Activated CD8-positive, alpha-beta memory T cell treated with anti-CD3 and anti-CD28 coated beads for 48 hours (primary cell): Measurements from ENCODE around the gene MRM2.
A peak's percentile ranks its signal among the peaks of the same experiment; 100 is the strongest.

ENCODE experiments used
- DNase-seq, 3 experiments: peaks; one replicate each; pipeline ENCODE4 v3.0.0-alpha.2; 2020; ENCODE audit warnings: low read depth in 2 of 3, low spot score in 2 of 3

The MRM2 gene

GRCh38 chr7:2224934-2225333 lies 17.1 kb downstream of the MRM2 start:
- DNase-seq, result no peak

DNA sequence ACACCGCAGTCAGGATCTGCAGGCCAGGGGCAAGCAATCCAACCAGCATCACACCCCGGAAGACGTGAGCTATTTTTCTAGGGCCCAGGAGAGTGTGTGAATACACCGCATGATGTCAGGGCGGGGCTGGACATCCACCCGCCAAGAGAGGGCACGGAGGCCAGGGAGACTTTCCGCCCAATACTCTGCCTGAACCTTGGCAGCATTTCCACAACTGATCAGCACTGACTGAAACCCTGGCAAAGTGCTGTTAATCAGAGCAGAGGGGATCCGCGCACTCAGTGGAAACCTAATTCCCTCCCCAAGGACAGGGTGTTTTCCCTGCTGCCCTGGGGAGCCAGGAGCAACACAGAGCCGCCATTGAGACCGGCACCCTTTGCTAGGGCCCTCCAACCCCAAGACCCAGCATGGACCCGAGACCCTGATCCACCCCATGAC lies 17.5 kb downstream of the MRM2 start:
- no peak for DNase-seq

GRCh38 chr7:2223321-2223720 lies 18.7 kb downstream of the MRM2 start:
- no peak for DNase-seq

DNA sequence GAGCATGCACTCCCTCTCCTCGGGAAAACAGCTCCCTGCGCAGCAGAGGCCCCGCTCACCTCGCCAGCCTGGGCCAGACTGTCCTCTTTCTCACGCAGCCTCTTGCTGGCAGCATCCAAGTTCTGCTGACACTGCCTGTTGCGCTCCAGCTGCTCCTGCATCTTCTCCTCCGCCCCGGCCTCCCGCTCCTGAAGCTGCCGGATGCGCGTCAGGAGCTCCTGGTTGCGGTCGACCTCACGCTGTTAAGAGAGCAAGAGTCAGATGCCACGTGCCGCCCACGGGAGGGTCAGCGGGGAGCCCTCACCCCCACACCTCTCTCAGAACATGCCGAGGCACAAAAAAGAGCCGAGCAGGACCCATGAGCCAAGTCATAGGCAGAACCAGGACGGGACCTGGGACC lies 19.5 kb downstream of the MRM2 start:
- no peak for DNase-seq

GRCh38 chr7:2220954-2221353 lies 21.1 kb downstream of the MRM2 start:
- no peak for DNase-seq

DNA sequence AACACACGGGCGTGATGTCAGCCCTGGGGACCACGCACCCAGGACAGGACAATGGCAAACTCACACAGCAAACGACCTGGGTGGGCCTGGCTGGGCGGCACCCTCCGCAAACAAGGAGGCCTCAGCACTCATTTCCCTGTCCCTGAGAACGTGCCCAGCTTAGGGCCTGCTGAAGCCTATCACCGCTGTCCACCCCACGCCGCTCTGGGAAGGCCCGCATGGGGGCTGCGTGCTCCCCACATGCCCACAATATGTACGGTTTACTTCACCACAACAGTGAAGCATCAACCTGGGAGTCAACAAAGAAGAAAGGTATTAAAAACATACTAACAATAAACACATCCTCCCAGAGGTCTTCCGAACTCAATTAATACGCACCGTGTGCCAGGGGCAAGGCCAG lies 21.5 kb downstream of the MRM2 start:
- no peak for DNase-seq

- DNase-seq, result no peak
Measured at GRCh38 chr7:2220030-2220429, 22.0 kb downstream of the MRM2 start.

DNA sequence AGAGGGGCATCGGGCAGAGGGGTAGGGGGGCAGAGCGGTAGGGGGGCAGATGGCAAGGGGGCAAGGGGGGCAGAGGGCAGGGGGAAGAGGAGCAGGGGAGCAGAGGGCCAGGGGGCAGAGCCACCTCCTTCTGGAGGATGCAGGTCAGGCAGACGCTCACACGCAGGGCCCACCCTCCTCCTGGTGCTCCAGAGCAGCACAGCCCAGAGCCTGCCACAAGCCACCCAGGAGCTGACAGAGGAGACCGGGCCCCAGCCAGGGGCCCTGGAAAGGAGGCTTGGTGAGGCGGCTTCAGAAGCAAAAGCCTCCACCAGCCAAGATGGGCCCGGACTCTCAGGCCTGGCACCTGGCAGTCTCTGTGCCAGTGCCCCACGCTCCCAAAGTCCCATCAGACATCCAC lies 22.4 kb downstream of the MRM2 start:
- DNase-seq, result no peak

DNA sequence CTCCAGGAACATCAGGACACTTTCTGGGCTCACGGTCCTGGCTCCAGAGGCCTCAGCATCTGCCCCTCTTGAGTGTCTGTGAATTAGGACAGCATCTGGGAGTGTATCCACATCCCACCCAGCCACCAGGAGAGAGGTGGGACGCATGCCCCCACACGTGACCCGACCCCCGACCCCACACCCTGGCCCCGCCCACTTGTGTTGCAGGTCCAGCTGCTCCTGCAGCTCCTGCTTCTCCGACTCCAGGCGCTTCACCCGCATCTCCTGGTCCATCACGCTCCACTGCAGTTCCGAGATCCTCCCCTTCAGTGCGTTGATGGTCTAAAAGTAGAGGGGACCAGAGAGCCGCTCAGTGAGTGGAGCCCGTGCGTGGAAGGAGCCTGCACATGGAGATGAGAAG lies 22.9 kb downstream of the MRM2 start:
- no peak for DNase-seq

GRCh38 chr7:2218444-2218785 lies 23.6 kb downstream of the MRM2 start:
- no peak for DNase-seq

GRCh38 chr7:2217716-2218443 lies 24.1 kb downstream of the MRM2 start:
- DNase-seq, result no peak

DNA sequence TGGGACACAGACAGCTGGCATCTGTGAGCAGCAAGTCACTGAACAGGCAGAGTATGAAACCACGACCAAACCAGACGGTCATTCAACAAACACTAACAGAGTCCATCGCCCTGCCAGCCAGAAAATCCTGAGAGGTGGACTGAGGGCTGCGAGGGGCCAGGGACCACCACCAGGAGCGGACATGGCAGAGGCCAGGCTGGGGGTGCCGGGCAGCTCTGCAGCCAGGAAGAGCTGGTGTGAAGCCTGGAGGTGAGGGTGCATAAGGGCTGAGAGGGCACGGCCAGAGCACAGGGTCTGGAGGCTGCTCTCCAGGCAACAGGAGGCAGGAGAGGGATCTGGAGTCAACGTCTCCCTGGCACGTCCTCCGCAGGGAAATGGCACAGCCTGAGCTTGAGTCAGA lies 24.8 kb downstream of the MRM2 start:
- DNase-seq, result no peak

DNA sequence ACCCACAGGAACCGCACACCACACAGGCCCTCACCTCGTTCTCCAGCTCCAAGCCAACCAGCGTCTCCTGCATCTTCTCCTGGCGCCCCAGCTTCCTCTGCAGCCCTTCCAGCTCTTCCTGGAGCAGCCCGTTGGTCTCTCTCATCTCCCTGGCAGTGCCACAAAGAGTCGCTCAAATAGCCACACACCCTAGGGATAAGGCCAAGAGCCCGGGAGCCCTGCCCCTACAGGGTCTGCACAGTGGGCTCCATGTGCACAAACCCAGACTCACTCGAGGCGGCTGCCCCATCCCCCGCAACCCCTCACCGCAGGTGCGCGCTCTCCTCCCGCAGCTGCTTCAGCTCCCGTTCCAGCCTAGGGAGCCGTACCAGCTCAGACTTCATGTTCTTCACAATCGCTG lies 26.2 kb downstream of the MRM2 start:
- DNase-seq, result no peak

- no peak for DNase-seq
Measured at GRCh38 chr7:2214636-2215035, 27.4 kb downstream of the MRM2 start.

GRCh38 chr7:2213551-2214215 lies 28.3 kb downstream of the MRM2 start:
- DNase-seq, result no peak

- DNase-seq, result no peak
Measured at GRCh38 chr7:2212906-2213305, 29.1 kb downstream of the MRM2 start.

GRCh38 chr7:2211926-2212325 lies 30.1 kb downstream of the MRM2 start:
- no peak for DNase-seq

DNA sequence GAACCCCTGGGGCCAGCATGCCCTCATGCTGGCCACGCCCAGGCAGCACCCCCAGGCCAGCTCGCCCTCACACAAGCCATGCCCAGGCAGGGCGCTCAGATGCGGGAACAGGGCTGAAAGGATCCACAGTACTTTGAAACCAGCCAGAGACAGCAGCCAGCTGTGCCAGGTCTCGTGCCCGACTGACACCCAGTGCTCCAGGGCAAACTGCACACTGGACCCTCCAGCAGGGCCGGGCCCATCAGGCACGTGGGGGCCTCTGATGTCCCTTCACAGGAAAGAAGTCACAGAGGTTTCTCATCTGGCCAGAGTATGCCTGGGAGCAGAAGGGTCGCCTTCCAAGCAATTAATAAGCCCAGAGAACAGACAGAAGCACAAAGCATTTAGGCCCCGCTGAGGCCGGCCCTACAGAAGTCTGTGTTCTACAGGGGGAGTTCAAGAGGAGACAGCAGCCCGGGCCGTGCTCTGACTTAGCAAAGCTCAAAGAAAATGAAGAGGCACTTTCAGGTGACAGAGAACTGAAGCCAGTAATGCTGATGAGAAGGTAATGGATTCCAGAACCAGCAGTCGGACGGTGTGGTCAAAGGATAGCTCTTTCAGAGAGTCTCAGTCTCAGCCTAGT lies 30.6 kb downstream of the MRM2 start:
- DNase-seq, result no peak

GRCh38 chr7:2210551-2211258 lies 31.3 kb downstream of the MRM2 start:
- DNase-seq, result no peak

DNA sequence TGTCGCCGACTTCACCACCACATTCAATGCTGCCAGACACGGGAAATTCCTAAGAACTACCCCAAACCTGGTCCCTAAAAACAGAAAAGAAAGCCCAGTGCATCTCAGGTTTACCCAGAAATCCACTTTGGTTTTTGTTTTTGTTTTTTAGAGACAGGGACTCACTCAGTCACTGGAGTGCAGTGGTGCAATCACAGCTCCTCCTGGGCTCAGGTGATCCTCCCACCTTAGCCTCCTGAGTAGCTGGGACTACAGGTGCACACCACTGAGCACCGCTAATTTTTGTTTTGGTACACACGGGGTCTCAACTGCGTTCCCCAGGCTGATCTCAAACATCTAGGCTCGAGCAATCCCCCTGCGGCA lies 32.1 kb downstream of the MRM2 start:
- DNase-seq, result no peak

GRCh38 chr7:2209146-2209960 lies 32.7 kb downstream of the MRM2 start:
- peak in 1 of 3 experiments; percentile 40 for DNase-seq
